Placental epithelial cell (primary cell): ENCODE data around the gene NRK. TPM values are rescaled to one million over a fixed set of nuclear protein-coding genes. Genes with fewer than 3 reads are reported as not detected.

ENCODE experiments used
- total RNA-seq: library from RNA; depleted of rRNA; stranded (reverse); fragments of >200 nt; gene quantifications from 2 replicates; pipeline ENCODE4 v1.2.3, GENCODE V29; 2012

NRK gene, protein sequence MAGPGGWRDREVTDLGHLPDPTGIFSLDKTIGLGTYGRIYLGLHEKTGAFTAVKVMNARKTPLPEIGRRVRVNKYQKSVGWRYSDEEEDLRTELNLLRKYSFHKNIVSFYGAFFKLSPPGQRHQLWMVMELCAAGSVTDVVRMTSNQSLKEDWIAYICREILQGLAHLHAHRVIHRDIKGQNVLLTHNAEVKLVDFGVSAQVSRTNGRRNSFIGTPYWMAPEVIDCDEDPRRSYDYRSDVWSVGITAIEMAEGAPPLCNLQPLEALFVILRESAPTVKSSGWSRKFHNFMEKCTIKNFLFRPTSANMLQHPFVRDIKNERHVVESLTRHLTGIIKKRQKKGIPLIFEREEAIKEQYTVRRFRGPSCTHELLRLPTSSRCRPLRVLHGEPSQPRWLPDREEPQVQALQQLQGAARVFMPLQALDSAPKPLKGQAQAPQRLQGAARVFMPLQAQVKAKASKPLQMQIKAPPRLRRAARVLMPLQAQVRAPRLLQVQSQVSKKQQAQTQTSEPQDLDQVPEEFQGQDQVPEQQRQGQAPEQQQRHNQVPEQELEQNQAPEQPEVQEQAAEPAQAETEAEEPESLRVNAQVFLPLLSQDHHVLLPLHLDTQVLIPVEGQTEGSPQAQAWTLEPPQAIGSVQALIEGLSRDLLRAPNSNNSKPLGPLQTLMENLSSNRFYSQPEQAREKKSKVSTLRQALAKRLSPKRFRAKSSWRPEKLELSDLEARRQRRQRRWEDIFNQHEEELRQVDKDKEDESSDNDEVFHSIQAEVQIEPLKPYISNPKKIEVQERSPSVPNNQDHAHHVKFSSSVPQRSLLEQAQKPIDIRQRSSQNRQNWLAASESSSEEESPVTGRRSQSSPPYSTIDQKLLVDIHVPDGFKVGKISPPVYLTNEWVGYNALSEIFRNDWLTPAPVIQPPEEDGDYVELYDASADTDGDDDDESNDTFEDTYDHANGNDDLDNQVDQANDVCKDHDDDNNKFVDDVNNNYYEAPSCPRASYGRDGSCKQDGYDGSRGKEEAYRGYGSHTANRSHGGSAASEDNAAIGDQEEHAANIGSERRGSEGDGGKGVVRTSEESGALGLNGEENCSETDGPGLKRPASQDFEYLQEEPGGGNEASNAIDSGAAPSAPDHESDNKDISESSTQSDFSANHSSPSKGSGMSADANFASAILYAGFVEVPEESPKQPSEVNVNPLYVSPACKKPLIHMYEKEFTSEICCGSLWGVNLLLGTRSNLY (N-terminal part only)
- 6.1 and 20.8 TPM in 2 replicates for total RNA-seq

DNA sequence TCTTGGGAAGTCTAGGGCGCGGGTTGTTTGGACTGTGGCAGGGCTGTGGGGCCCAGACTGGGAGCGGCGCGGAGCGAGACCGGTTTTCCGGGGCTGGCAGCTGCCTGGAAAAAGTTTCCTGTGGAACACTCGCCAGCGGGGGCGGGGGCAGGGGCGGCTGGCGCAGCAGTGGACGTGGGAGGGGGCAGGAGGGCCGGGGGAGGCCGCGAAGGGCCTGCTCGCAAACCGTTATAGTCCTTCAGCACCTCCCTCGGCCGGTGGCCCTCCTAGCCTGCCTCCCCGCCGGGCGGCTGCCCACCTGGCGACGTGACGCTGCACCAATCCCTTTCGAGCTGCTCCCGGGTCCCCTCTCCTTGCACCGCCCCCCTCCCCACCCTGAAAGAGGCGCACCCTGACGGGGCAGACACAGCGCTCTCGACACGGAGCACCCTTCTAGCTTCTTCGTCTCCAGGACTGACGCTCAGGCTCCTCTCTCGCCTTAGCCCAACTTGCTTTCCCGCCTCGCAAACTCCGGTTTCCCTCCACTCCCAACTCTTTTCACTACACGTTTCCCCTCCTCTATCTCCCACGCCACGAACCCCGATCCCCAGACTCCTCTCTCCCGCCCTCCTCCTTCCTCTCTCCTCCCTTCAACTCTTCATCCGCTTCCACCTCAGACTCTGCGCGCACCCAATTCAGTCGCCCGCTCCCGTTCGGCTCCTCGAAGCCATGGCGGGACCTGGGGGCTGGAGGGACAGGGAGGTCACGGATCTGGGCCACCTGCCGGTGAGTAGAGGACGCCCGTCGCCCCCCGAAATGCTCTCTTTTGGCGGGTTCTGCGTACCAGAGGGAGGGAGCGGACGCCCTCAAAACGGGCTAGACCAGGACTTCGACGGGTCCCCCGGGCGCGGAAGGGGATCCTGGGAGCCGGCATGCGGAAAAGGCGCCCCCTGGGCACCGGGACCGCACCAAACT lies at the start of gene NRK:
Gene NRK (plus strand): TSS at position 402 of the 954 bp plus-strand sequence. CDS start 307 bp downstream, at position 709.

Other genes starting within 250 kb of the NRK start
- gene SERPINA7, start 216.2 kb downstream of the NRK start, total RNA-seq: not detected in 2 replicates